Activated effector memory CD4-positive, alpha-beta T cell treated with Interleukin-2 at 50 U/mL for 16 hours (primary cell): Measurements from ENCODE around the gene ATG4C.

ENCODE experiments used
- DNase-seq: peaks from one replicate; pipeline ENCODE4 v3.0.0-alpha.2; 2020

The ATG4C gene

DNA sequence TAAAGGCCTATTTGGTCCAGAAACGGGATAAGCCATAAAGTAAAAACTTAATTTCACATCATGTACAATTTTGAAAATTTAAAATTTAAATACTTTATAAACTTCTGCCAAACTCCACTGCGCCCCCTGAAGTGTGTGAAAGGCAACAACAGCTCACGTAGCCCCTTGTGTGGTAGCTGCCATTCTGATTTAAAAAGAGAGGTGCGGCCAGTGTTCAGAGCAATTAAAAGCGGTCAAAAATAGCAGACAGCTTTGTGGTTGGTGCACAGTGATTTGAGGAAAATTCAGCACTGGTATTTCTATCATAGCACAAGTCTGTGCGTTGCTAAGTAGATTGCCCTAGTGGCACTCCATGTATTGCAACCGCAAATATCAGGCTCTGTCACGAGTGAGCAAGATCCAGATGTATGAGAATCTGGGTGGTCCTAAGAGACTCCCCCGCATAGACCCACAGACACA, 122.5 kb downstream of the ATG4C start:
- no peak for DNase-seq

DNA sequence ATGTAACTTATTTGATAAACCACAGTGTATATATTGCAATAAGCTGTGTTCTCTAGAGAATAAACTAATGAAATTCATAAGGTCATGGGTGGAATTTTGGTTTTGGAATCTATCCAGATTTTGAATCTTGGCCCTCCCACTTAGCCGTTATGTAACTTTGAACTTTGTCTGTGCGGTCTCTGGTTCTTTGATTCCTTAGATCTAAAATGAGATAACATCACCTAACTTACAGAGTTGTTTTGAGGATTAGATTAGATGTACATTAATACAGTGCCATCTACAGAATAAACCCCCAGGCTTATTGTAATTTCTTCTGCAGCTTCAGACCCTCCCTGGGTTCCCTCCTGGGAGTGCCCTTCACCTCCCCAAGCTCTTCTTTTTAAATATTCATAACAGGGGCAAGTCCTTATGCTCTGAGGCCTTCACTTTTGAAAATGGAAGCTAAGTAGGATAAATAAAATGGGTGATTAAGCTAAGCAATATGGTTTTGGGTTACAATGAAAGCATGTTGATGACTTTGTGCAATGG, 124.3 kb downstream of the ATG4C start:
- DNase-seq, result no peak

DNA sequence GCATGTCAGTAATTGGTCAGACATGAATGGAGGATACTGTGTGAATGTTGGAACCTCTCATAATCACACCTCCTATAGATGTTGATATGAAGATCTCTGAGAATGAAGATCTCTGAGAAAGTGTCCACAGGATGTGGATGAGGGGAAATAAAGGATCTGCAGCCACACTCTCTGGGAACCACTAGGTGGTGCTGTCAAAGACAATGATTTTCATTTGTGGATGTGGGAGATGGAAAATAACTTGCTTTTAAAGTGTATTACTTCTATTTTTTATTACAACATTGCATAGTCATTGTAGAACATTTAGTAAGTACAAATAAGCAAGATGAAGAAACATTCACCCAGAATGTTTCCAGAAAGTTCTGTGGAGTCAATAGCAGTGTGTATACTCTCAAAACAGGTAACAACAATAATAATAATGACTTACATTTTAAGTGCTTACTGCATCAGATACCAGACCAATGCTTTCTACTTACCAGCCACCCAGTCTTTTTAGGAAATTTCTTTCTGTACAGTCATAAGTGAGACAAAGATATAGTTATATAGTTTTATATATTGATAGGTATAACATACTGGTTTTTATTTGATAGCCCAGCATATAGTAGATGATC, 128.2 kb downstream of the ATG4C start:
- DNase-seq, result no peak
